OCI-LY1 (cell line): Measurements from ENCODE around the gene FBXW7.

ENCODE experiments used
- H2AFZ ChIP-seq: fragments of 200-600 bp; sonication (generic), shearing (Covaris generic); 2 replicates; pipeline ENCODE4 v1.6.0; 2014; ENCODE audit warnings: antibody characterized with exemption, mild to moderate bottlenecking, low read length
- H3F3A ChIP-seq: fragments of 200-600 bp; sonication (generic), shearing (Covaris generic); 2 replicates; pipeline ENCODE4 v1.6.0; 2014; ENCODE audit warnings: mild to moderate bottlenecking, antibody characterized with exemption, low read length, moderate library complexity; ENCODE audit not compliant: insufficient read depth
- H3K27ac ChIP-seq: fragments of 200-600 bp; sonication (generic); 2 replicates; pipeline ENCODE4 v1.5.1; 2014; ENCODE audit warnings: low read length, mixed run types, mild to moderate bottlenecking, low read depth; ENCODE audit not compliant: poor library complexity, severe bottlenecking
- H3K27me3 ChIP-seq: fragments of 200-600 bp; sonication (generic); 2 replicates; pipeline ENCODE4 v1.6.0; 2014; ENCODE audit warnings: antibody characterized with exemption, mild to moderate bottlenecking, low read length, moderate library complexity; ENCODE audit not compliant: insufficient read depth
- H3K36me3 ChIP-seq: fragments of 200-600 bp; sonication (generic); 2 replicates; pipeline ENCODE4 v1.6.1; 2014; ENCODE audit warnings: mild to moderate bottlenecking, antibody characterized with exemption, low read length, moderate library complexity, mixed read lengths; ENCODE audit not compliant: insufficient read depth
- H3K4me1 ChIP-seq: fragments of 200-600 bp; sonication (generic); 2 replicates; pipeline ENCODE4 v1.5.1; 2014; ENCODE audit warnings: mild to moderate bottlenecking, low read length, moderate library complexity; ENCODE audit not compliant: insufficient read depth, severe bottlenecking
- H3K4me2 ChIP-seq: fragments of 200-600 bp; sonication (generic), shearing (Covaris generic); 2 replicates; pipeline ENCODE4 v1.6.1; 2014; ENCODE audit warnings: low read length
- H3K4me3 ChIP-seq: fragments of 200-600 bp; sonication (generic); 2 replicates; pipeline ENCODE4 v1.5.1; 2014; ENCODE audit warnings: low read length, low read depth, mild to moderate bottlenecking, mixed read lengths; ENCODE audit not compliant: poor library complexity, severe bottlenecking
- H3K79me2 ChIP-seq: fragments of 200-600 bp; shearing (Covaris generic); 2 replicates; pipeline ENCODE4 v1.6.1; 2016; ENCODE audit warnings: mixed run types, low read length, mixed read lengths; ENCODE audit not compliant: insufficient read depth
- H3K9ac ChIP-seq: fragments of 200-600 bp; sonication (generic), shearing (Covaris generic); 2 replicates; pipeline ENCODE4 v1.6.1; 2014; ENCODE audit warnings: mild to moderate bottlenecking, low read length, mixed read lengths
- H3K9me2 ChIP-seq: fragments of 200-600 bp; sonication (generic), shearing (Covaris generic); 2 replicates; pipeline ENCODE4 v1.6.1; 2014; ENCODE audit warnings: low read depth, mild to moderate bottlenecking, low read length, mixed read lengths
- H3K9me3 ChIP-seq: fragments of 200-600 bp; shearing (Covaris generic); 2 replicates; pipeline ENCODE4 v1.6.1; 2014; ENCODE audit warnings: low read length, mixed read lengths
- H4K20me1 ChIP-seq: fragments of 200-600 bp; sonication (generic), shearing (Covaris generic); 2 replicates; pipeline ENCODE4 v1.6.0; 2016; ENCODE audit warnings: mild to moderate bottlenecking, low read length; ENCODE audit not compliant: insufficient read depth
- EZH2 ChIP-seq: fragments of 200-600 bp; sonication (generic), shearing (Covaris generic); IDR thresholded peaks from 2 replicates; pipeline ENCODE4 v1.8.0; 2017; ENCODE audit warnings: borderline replicate concordance, mixed run types, mild to moderate bottlenecking, antibody characterized with exemption, low read length, moderate library complexity, mixed read lengths
- TF ChIP-seq, protein P1 (sequence below): fragments of 200-600 bp; sonication (generic), shearing (Covaris generic); IDR thresholded peaks from 2 replicates; pipeline ENCODE4 v1.5.1; 2017; ENCODE audit warnings: mild to moderate bottlenecking, antibody characterized with exemption, low read length, moderate library complexity, mixed read lengths

FBXW7 gene

DNA sequence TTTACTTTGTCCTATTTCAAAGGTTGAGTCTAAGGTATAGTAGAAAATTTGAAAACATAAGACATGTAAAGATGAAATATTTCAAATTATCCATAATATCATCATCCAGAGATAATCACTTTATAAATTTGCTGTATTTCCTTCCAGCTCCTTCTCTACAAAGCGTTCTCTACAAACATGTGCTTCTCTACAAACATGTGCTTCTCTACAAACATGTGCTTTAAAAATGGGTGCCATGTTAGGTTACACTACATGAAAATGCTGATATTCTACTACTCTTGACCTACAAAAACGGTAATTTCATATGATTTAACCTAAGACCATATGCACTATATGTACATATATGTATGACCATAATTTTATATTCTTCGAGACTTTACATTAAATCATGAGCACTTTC, 92.0 kb downstream of the FBXW7 start:
- no peaks in the 10 kb centered on the region for H4K20me1 ChIP-seq
- no peak overlapping the region for H2AFZ ChIP-seq
- no peak overlapping the region for H3K4me2 ChIP-seq
- H3K9me2 ChIP-seq = no peaks in the 10 kb centered on the region
- no peaks in the 10 kb centered on the region for H3K9me3 ChIP-seq
- H3K9ac ChIP-seq = no peak overlapping the region
- no peaks in the 10 kb centered on the region for H3F3A ChIP-seq
- H3K36me3 ChIP-seq = peaks cover 17% of the 10 kb centered on the region; the same call in 1 of the 2 replicates
- no peak for TF ChIP-seq EZH2
- TF ChIP-seq, protein P1, sequence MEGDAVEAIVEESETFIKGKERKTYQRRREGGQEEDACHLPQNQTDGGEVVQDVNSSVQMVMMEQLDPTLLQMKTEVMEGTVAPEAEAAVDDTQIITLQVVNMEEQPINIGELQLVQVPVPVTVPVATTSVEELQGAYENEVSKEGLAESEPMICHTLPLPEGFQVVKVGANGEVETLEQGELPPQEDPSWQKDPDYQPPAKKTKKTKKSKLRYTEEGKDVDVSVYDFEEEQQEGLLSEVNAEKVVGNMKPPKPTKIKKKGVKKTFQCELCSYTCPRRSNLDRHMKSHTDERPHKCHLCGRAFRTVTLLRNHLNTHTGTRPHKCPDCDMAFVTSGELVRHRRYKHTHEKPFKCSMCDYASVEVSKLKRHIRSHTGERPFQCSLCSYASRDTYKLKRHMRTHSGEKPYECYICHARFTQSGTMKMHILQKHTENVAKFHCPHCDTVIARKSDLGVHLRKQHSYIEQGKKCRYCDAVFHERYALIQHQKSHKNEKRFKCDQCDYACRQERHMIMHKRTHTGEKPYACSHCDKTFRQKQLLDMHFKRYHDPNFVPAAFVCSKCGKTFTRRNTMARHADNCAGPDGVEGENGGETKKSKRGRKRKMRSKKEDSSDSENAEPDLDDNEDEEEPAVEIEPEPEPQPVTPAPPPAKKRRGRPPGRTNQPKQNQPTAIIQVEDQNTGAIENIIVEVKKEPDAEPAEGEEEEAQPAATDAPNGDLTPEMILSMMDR = no peak
- no peak overlapping the region for H3K27ac ChIP-seq
- no peaks in the 10 kb centered on the region for H3K27me3 ChIP-seq
- peaks cover 3% of the 10 kb centered on the region for H3K4me1 ChIP-seq
- peaks cover 55% of the 10 kb centered on the region for H3K79me2 ChIP-seq
- H3K4me3 ChIP-seq = no peak overlapping the region

DNA sequence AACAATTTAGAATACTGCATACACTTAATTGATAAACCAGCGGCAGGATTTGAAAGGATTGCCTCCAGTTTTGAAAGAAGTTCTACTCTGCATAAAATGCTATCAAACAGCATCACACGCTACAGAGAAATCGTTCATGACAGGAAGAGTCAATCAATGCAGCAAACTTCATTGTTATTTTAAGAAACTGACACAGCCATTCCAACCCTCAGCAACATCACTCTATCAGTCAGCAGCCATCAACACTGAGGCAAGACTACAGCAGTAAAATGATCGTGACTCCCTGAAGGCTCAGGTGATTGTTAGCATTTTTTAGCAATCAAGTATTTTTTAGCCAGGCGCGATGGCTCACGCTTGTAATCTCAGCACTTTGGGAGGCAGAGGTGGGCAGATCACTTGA, 98.3 kb downstream of the FBXW7 start:
- no peak overlapping the region for H3K9ac ChIP-seq
- no peaks in the 10 kb centered on the region for H3K9me3 ChIP-seq
- no peak overlapping the region for H3K4me3 ChIP-seq
- no peak overlapping the region for H2AFZ ChIP-seq
- peaks cover 40% of the 10 kb centered on the region for H3K79me2 ChIP-seq
- H4K20me1 ChIP-seq = no peaks in the 10 kb centered on the region
- H3K4me1 ChIP-seq = peaks cover 27% of the 10 kb centered on the region
- no peak overlapping the region for H3K4me2 ChIP-seq
- H3K9me2 ChIP-seq = no peaks in the 10 kb centered on the region
- no peaks in the 10 kb centered on the region for H3K27me3 ChIP-seq
- H3K27ac ChIP-seq = no peak overlapping the region
- TF ChIP-seq, protein P1 = no peak
- TF ChIP-seq EZH2 = no peak
- peaks cover 11% of the 10 kb centered on the region; the same call in 1 of the 2 replicates for H3K36me3 ChIP-seq
- H3F3A ChIP-seq = no peaks in the 10 kb centered on the region

DNA sequence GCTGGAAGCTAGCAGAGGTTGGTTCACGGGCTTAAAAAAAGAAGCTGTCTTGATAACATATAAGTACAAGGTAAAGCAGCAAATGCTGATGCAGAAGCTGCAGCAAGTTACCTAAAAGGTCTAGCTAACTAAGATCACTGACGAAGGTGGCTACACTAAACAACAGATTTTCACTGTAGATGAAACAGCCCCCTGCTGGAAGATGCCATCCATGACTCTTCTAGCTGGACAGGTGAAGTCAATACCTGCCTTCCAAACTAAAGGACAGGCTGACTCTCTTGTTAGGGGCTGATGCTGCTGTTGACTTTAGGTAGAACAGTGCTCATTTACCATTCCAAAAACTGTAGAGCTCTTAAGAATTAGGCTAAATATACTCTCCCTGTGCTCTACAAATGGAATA, 99.5 kb downstream of the FBXW7 start:
- Histone ChIP-seq H3K4me2 (no peak overlapping the region), H3K9me2 (no peaks in the 10 kb centered on the region), H3K9me3 (no peaks in the 10 kb centered on the region), H3K4me3 (no peak overlapping the region), H3K27me3 (no peaks in the 10 kb centered on the region), H3K79me2 (peaks cover 36% of the 10 kb centered on the region), H2AFZ (no peak overlapping the region), H3K4me1 (peaks cover 27% of the 10 kb centered on the region), H4K20me1 (no peaks in the 10 kb centered on the region), H3K27ac (no peak overlapping the region), H3F3A (no peaks in the 10 kb centered on the region), H3K36me3 (peaks cover 12% of the 10 kb centered on the region; the same call in 1 of the 2 replicates), H3K9ac (no peak overlapping the region)
- TF ChIP-seq, protein P1 = peak; percentile 41
- TF ChIP-seq EZH2 = no peak
